ENCODE measurements around the gene COX7A2L.

COX7A2L gene

GRCh38 chr2:42315844-42316470 lies 45.1 kb downstream of the COX7A2L start:
- DNase-seq = no peak

- DNase-seq = no peak
Observed at GRCh38 chr2:42314892-42315468, 46.0 kb downstream of the COX7A2L start.

GRCh38 chr2:42312106-42312505 lies 48.9 kb downstream of the COX7A2L start:
- no peak for DNase-seq

DNA sequence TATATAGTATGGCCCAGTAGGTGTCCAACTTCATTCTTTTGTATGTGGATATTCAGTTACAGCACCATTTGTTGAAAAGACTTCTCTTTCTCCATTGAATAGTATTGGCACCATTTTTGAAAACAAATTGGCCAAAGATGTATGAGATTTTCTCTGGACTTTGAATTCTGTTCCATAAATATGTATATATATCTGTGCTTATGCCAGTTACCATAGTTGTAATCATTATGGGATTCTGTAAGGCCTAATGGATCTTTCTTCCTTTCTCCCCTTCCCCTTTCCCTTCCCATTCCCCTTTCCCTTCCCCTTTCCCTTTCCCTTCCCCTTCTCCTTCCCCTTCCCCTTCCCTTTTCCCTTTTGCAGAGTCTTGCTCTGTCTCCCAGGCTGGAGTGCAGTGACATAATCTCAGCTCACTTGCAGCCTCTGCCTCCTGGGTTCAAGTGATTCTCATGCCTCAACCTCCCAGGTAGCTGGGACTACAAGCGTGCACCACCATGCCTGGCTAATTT lies 51.0 kb downstream of the COX7A2L start:
- no peak for DNase-seq

DNA sequence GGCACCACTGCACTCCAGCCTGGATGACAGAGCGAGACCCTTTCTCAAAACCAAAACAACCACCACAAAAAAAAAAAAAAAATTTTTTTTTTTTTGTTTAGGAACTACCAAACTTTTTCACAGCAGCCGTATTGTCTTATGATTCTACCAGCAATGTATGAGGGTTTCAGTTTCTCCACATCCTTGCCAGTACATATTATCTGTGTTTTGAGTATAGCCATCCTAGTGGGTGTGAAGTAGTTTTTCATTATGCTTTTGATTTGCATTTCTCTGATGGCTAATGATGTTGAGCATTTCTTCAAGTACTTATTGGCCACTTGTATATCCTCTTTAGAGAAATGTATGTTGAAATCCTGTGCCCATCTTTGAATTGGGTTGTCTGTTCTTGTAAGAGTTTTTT lies 51.7 kb downstream of the COX7A2L start:
- DNase-seq = no peak

GRCh38 chr2:42307180-42307579 lies 53.8 kb downstream of the COX7A2L start:
- no peak for DNase-seq

GRCh38 chr2:42304059-42304713 lies 56.8 kb downstream of the COX7A2L start:
- DNase-seq = no peak

DNA sequence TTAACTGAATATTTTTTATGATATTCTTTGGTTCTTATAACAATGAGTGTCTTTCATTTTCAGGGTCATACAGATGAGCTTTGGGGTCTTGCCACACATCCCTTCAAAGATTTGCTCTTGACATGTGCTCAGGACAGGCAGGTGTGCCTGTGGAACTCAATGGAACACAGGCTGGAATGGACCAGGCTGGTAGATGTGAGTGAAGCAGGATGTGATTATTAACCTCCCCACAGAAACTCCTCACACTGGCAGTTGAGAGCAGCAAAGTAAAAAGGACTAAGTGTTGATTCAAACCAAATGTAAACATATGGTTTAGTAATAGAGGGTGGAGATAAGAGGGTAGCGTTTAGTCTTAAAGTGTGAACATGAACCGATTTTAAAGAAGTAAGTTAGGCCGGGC lies 57.8 kb downstream of the COX7A2L start:
- DNase-seq = no peak

DNA sequence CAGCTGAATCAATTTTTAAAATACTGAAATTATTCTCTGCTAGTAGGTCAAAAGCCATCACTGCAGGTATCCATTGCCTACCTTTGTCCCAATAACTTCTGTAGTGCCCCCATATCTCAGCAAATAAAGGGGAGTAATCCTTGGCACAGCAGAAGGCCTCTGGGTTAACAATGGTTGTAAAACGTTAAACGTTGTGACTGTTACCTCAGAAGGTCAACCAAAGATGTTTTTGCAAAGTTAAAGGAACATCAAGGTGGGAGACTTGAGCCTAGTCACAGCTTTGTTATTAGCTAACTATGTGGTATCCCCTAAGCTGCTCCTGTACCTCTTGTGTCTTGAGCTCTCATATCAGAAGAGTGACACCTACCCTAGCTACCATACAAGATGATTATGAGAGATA lies 60.5 kb downstream of the COX7A2L start:
- DNase-seq = no peak
